ENCODE measurements around the gene GPAM.

The GPAM gene

DNA sequence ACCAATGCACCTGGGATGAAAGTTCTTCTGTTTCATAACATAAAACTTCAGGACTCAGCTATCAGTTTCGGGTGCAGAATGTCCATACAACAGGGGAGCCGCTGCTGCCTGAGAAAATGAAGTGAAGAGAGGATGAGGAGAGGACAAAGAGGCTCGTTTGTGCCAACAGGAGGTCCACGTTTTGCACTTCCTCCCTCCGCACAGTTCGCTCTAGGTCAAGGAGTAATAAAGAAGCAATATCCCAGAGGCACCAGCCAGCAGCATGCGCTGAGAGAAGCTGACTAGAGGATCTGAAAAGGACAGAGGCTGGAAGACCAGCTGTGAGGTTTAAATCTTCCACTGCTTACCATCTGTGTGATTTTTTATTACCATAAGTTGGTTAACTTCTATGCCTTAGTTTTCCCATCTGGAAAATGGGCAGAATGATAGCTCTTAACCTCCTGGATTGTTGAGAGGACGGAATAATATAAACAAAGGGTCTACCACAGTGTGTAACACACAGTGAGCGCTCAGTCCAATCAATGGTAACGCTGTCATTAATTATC, 709 bp downstream of the GPAM start:
- DNase-seq (ENCODE audit: low spot score), result no peak

DNA sequence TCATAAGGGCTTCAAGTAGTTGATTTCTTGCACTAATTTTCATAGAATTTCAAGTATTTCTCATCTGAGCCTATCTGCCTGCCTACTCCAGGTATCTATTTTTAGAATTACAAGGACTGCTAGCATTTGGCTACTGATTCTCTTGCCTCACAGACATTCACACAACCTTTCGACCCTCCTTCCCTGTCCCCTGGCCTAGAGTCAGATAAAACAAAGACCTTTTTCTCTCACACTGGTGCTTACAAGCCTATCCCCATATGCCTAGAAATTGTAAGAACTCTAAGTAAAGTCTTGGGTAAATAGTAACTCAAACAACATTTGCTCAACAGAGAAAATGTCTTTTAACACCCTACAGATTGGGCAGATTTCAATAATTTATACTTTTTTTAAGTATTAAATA, 6.3 kb downstream of the GPAM start:
- no peak for DNase-seq (ENCODE audit: low spot score)

DNA sequence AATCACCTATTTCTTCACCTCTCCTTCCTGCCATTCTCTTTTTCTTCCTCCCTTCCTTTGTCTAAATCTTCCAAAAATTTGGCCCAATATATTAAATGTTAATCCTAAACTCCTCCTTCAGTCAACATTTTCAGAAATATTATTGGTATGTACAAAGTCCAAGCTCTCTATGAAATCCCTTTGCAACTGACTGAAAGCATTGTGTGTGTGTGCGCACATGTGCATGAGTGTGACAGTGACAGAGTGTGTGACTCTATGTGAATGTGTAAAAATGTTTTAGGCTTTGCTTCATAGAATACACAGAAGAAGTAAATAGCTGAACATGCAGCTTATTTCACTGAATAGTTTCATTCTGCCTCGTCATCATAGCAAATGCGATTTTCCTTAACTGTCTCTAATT, 7.0 kb downstream of the GPAM start:
- DNase-seq (ENCODE audit: low spot score), result no peak

DNA sequence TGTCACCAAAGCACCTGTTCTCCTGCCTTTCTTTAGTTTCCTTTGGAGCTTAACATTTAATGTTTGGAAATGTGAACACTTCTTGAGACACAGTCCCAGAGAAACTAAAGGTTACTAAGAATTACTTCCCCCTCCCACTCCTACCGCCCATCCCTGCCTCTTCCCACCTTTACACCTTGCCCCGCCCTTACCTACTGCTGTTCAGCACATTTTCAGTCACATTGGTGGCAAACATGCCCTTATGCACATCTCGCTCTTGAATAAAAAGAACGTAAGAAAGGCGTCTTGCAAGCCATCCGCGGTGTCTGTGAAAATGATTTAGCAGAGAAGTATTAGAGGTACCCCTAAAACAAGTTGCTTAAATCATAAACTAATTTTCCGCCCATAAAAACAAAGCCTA, 8.2 kb downstream of the GPAM start:
- DNase-seq (ENCODE audit: low spot score), result no peak

DNA sequence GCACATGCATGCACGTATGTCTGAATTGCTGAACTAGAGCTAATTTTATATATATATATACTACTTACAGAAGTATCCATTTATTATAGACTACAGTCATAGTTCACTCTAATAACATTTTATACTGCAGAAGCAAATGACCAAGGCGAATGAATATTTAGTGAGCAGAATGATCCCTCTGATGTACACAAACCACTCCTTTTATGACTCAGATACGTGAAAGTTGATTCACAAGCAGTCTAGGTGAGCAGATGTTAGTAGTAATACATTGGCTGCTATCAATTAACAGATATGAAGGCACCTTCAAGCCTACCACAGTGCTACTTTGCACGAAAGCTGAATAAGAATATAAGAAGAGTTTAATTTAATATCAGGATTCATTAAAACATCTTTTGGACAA, 10.4 kb downstream of the GPAM start:
- no peak for DNase-seq (ENCODE audit: low spot score)

DNA sequence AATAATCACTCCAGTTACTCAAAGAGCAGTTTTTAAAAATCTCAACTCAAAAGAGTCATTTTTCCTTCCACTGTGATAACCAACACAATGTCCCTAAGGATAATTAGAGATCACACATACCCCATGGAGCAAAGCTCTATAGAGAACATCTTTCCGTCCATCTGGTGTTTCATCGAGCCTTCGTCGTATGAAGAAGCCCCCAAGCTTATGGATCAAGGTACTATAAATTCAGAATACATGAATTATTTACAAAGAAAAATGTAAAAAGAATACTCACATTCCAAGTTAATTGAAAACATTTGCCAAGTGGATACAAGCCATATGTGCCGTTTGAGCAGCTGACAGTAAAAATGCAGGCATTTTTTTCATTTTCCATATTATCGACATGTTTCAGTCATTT, 14.8 kb downstream of the GPAM start:
- no peak for DNase-seq (ENCODE audit: low spot score)

DNA sequence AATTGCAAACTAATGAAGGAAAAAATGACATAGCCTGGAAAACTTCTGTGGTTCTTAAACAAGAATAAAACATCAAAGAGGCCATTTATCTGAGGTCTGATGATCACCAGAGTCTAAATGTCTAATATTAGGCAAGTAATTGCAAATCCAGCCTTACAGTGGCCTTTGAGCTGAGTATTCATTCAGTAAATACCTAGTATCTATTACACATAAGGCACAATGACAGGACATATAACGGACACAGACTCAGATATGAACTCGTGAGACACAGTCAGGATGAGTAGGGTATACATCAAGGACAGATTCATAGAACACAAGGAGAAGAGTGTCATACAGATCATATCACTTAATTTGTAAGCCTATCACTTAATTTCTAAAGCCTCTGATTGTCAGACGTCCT, 16.8 kb downstream of the GPAM start:
- DNase-seq (ENCODE audit: low spot score), result no peak

DNA sequence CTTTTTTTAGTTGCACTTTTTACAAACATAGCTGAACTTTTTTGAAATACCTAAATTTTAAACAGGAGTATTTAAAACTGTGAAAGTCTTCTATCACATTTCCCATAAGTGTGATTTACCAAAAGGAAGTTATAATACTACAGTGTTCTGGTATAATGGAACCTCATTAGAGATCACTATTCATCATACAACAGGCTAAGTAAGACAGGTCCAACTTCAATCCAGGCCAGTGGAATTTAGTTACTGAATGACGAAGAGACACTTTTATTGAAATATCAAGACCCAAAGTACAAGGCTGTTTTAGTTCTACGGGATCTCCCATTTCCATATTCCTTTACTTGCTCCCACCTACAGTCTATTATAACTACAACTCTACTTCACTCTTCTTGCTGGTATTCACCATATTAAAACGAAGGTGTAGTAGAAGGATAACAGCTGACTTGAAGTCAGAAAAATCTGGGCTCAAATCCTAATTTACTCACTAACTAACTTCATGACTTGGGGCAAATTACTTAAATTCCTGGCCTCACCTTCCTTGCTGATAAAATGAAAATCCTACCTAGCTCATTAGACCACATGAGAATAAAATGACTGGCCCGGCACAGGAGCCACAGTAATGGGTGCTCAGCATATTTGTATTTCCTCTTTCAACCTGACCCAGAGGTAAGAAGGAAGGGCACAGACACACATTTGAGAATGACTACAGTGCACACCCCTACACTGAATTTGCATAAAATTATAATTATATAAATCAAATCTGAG, 21.6 kb downstream of the GPAM start:
- DNase-seq (ENCODE audit: low spot score), result no peak

DNA sequence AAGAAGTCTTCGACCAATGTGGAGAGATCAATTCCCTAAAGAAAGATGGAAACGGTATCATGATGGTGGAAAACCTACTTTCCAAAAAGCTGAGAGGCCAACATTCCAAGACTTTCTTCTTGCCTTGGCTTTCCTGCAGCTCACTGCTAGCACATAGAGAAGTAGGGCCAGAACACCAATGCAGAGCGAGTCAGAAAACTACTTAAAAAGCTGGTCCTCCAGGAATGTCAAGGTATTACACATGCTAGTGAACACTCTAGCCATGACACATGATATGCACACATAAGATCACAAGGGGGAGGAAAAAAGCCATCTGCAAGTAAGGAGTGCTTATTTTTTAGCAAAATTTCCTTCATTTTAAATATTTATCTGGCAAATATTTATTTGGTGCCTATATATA, 22.7 kb downstream of the GPAM start:
- DNase-seq (ENCODE audit: low spot score), result no peak

DNA sequence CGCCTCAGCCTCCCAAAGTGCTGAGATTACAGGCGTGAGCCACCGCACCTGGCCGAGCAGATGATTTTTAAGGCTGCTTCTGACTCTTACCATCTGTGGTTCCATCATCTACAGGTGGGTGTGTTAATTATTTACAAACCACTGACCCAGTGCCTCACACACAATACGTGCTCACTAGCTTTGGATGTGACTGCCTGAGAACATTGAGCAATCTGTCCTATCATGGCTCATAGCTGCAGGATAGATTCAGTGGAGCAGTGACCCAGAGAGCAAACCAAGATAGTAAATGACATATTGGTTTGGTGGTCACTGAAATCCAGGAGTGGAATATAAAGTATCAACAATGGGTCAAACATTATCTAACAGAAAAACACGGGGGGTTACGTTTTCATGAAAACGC, 24.1 kb downstream of the GPAM start:
- no peak for DNase-seq (ENCODE audit: low spot score)

DNA sequence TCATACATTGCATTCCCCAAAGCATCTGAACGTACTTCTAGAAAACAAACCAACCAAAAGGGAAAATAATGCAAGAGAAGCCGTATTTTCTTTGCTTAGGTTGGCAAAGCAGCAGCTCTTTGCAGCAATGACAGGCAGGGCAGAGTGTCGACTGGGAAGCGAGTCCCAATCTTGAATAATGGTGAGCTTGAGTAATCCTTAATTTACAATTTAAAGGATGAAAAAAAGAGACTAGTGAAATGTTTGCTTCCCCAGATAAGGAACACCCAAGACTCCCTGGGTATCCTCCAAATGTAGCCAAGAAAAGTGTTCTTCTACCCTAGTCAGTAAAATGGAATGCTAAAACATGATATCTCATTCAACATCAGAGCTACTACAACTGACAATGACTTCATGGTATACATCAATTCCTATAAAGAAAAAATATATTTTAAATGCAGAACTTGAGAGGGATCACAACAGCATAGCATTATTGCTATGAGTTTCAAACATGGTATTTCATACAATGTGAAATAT, 32.0 kb downstream of the GPAM start:
- DNase-seq (ENCODE audit: low spot score), result no peak

DNA sequence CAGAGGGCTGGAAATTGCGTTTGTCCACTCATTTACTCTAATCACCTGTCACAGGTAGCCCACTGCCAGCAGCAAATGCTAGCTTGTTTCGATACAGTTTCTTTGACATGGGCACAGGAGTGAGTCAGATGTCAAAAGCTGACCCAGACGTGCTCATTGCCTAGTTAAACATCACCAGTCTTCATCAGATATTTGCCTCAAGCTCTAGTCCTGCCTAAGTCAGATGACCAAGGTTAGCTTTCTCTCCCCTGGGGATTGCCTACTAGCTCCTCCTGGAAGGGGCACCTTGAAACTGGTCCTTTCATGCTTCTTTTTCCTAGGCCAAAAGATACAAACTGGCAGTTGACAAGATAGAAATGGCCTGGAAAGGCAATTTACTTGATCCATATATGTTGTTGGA, 35.2 kb downstream of the GPAM start:
- no peak for DNase-seq (ENCODE audit: low spot score)

DNA sequence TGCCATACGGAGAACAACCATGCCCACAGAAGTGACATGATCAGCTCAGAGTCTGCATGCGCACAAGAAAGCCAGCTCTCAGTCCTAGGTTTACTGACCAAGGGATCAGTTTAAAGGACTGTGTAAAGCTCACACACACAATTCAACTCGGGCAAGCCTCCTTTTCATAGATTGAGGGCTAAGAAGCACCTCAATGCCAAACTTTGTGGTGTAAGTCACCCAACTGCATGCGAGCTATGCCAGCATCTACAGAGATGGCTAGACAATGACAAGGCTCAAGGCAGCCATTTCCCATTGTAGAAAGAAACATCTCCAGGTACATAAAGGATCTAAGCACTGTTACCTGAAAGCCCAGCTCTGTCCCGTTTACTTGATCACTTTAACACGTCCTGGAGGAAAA, 36.8 kb downstream of the GPAM start:
- no peak for DNase-seq (ENCODE audit: low spot score)

DNA sequence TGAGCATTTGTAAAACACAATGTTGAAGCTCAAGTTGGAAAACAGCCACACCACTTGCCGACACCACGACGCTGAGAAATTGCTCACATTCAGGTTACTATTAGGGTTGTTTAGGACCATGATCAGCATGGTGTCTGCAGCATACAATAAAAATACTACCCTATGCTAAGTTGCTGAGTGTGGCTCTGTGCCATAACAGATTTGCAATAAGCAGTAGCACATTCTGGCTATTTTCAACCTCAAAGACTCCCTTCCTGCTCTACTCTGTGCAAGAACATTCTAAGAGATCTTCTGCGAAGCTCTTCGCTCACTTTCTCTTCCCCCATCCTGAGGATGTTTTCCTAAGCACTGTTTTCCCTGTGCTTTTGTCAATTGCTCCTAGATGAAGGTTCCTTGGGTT, 38.3 kb downstream of the GPAM start:
- no peak for DNase-seq (ENCODE audit: low spot score)

DNA sequence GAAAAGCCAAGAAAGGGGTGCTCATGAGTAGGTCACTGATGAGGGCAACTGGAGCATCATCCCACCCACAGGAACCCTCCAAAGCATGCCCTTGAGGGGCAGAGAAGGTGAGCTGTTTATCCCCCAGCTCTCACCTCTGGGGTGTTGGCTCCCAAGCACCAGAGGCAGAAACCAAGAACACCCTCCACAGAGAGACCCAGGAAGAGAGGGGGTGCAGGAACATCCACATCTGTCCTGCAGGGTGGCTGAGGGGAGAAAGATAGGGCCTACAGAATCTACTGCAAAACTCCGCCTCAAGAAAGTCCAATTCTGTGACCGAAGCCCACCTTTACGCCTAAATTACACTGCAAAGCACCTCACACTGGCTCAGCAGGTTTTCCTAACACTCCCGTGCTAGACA, 40.1 kb downstream of the GPAM start:
- no peak for DNase-seq (ENCODE audit: low spot score)

DNA sequence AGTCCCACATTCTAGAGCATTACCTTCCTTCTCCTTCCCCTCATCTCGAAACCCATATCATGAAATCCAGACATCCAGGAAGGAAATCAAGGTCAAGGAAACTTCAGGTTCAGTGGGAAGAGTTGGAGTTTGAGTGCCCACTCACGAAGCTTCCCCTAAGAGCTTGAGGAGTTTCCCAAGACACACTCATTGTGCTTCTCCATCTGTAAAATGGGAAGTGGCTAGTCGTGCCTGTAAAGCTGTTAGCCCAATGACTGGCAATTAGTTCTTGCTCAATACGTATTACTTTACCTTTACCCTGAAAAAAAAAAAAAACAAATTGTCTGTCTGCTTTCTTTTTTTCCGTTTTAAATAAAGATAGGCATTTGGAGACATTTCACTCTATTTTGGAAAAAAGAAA, 42.3 kb downstream of the GPAM start:
- DNase-seq (ENCODE audit: low spot score), result no peak

DNA sequence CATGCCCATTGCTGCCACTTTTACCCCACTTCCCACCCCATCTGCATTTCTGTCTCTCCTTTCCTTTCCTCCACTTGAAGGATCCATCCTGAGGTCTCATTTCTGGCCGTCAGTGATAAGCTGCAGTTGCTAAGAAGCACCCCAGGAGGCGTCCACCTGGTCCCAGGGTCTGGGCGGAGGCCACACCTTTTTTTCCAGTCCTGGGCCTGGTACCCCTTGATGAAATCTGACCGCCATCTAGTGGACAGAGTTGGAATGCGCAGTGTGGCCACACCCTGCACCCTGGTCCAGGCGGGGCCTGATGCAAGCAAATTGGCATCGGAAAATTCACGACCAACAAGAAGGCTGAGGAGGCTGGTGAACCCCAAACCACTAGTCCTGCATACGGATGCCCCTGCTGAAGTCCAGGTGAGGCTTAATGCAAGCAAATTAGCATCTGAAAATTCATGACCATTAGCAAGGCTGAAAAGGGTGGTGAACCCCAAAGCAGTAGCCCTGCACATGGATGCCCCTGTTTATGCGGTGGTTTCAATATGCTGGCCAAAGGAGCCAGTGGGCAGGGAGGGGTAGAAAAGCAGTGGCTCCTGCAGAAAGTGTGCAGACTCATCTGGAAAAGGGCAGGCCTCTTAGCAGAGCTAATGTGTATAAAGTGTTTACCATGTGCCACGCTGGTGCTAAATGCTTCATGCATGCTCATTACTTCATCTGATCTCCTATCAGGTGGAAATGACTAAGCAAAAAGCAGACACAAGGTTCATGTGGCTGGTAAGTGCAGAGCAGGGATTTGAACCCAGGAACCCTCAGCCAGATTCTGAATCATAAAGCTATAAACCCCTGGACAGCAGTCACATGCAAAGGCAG, 43.2 kb downstream of the GPAM start:
- peak; percentile 90 for DNase-seq (ENCODE audit: low spot score)

DNA sequence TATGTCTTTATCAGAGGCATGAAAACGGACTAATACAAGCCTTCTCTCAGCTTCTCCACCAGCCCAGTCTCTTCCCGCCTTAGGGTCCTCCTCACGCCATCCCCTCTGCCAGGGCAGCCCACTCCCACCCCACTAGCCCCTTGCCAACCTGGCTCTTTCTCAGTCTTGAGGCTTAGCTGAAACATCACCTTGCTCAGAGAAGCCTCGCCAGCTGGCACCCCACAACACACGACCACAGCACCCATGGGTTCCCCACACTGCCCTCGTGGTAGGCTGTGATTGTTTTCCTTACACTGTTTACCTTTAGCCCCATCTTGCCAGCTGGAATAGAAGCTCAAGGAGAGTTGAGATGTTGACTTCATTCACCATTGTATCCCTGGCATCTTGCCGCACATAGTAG, 44.4 kb downstream of the GPAM start:
- no peak for DNase-seq (ENCODE audit: low spot score)

DNA sequence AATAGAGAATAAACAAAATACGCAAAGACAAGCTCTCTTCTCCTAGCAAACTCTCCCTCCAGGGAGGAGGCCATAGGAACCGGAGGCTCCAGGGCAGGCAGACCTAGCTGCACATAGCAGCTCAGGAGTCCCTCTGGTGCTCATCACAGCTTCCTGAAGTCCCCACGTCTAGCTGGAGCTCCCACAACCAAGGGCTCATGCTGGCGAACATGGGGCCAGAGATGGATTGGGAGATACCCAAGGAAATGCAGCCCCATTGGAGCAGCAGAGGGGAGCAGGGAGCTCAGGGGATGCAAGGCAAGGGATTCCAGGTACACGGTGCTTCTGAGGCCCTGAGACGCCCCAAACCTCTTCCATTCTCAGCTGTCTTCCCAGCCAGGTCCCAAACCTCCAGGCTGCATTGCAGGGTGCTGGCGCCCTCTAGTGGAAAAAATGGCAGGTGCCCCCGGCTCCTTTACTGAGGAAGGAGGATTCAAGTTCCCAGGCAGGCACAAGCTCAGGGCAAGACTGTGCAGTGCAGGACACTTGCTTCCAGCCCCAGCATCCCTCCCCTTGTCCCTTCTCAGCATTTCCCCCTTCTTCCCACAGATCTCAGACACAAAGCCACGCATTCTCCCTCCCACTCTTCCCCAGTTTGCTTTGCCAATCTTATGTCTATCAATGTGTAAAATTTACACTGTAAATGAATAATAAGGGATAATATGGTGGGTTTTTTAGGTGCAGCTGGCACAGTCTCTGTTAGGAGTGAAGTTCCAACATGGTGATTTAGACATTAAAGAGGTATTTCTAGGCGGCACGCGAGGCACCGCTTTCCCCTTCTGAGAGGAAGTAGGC, 46.2 kb downstream of the GPAM start:
- DNase-seq (ENCODE audit: low spot score), result peak; percentile 93

DNA sequence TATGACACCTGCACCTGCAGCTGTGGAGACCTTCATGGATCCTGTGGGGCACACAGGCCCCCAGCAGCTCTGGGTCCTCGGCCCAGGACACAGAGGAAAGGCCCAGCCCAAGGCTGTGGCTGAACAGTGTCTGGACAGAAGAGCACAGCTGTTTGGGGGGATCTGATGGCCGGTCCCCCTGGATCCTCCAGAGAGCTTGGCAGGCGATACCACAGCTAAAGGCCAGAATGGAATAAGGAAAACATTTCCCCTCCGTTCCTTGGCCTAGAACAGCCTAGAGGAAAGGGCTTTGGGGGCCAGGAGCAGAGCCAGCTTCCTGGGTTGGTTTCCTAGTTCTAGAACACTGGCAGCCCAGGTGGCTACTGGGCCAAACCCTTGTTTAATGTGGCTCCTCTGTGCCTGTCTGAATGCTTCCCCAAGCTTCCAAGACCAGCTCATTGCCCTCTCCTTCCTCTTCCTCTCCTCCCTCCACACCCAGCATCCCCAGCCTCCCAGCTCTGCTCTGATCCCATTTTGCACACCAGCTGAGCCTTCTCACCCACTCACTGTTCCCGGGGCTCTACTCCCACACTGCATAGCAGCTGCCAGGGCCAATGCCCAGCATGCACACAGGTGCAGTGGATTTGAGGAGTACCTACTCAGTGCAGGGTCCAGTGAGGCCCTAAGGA, 46.9 kb downstream of the GPAM start:
- no peak for DNase-seq (ENCODE audit: low spot score)

DNA sequence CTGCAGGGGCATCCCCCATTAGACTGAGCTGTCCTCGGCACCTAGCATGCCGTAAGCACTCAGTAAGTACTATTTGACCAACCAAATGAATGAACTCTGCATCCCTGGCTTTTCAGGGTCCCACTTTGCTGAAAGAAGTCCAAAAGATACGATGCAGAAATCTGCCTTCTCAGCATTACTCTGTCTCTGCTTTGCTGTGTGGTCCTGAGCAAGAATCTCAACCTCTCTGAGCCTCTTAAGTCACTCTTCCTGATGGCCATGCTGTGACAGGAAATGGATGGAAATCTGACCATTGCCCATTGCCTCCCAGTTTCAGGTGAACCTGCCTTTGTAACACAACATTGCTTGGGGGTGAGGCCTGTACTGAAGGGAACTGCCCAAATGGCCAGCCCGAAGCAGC, 48.0 kb downstream of the GPAM start:
- DNase-seq (ENCODE audit: low spot score), result no peak

DNA sequence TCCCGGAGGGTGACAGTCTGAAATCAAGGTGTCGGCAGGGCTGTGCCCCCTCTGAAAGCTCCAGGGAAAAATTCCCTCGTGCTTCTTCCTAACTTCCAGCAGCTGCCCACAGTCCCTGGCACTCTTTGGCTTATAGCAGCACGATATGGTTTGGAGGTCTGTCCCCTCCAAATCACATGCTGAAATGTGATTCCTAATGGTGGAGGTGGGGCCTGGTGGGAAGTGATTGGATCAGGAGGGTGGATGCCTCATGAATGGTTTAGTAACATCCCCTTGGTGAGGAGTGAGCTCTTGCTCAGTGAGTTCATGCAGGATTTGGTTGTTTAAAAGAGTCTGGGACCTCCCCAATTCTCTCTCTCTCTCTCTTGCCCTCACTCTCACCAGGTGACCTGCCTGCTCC, 51.1 kb downstream of the GPAM start:
- DNase-seq (ENCODE audit: low spot score), result no peak

Measured in AG20443 (cell line).